ENCODE results near the gene PDE6A. TPM values are rescaled to one million over a fixed set of nuclear protein-coding genes. Genes with fewer than 3 reads are reported as not detected.
A peak's percentile ranks its signal among the peaks of the same experiment; 100 is the strongest.

PDE6A gene
- total and polyA plus RNA-seq, 9 of the 15 experiments (the other 6 are each of a cell fraction or from before 2014, with no cell fraction given) = 0.01 to 0.04 (median 0.01) TPM; not detected in 6

DNA sequence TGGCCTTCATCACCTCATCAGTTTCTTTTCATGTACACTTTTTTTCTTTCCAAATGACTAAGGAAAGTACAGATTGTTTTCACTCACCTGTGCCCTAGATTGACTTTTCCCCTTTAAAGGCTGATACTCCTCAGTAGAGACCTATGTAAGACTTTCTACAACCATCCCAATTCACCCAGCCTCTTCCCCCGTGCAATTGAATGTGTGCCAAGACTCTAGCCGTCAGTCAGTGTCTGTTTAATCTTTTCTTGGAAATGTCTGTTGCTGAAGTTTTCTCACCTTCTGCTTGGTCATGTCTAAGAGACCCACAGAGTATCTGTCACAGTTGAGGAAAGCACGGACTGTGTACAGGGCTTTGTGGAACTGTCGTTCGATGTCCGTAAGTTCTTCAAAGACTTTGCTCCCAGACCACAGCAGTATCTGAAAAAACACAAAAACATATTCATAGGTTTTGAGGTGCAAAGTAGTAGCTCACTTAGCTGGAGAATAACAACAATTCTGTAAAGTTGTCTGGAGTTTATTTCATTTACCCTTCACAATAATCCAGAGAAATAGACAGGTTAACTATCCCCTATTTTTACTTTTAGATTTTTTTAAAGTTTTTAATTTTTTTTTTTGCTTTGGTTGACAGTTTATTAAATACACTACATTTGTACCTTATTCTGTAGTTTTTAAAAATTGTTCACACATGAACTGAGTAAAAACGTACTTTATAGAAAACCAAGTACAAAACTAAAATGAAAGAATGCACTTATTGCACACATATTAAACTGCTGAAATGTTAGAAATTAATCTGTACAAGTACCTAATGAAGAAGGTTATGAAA, 13.6 kb downstream of the PDE6A start (continued):
- TF ChIP-seq, protein P1, sequence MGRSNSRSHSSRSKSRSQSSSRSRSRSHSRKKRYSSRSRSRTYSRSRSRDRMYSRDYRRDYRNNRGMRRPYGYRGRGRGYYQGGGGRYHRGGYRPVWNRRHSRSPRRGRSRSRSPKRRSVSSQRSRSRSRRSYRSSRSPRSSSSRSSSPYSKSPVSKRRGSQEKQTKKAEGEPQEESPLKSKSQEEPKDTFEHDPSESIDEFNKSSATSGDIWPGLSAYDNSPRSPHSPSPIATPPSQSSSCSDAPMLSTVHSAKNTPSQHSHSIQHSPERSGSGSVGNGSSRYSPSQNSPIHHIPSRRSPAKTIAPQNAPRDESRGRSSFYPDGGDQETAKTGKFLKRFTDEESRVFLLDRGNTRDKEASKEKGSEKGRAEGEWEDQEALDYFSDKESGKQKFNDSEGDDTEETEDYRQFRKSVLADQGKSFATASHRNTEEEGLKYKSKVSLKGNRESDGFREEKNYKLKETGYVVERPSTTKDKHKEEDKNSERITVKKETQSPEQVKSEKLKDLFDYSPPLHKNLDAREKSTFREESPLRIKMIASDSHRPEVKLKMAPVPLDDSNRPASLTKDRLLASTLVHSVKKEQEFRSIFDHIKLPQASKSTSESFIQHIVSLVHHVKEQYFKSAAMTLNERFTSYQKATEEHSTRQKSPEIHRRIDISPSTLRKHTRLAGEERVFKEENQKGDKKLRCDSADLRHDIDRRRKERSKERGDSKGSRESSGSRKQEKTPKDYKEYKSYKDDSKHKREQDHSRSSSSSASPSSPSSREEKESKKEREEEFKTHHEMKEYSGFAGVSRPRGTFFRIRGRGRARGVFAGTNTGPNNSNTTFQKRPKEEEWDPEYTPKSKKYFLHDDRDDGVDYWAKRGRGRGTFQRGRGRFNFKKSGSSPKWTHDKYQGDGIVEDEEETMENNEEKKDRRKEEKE (IDR thresholded peaks at IDR 0.05; ENCODE audit: borderline replicate concordance in 1 of 2, control insufficient read depth in 1 of 2, low read depth in 2 of 2, low read length in 1 of 2) = no peak
- TF ChIP-seq U2AF2 (optimal IDR thresholded peaks at IDR 0.05; ENCODE audit: low read depth, low read length) (no peak), ZNF134 (CRISPR knock-in tag; conservative IDR thresholded peaks at IDR 0.05) (no peak), TGIF2 (CRISPR knock-in tag; IDR thresholded peaks at IDR 0.05) (no peak), XRCC4 (IDR thresholded peaks at IDR 0.05; ENCODE audit: extremely low read depth, insufficient read depth, insufficient read length) (no peak), ZNF12 (CRISPR knock-in tag; IDR thresholded peaks at IDR 0.05) (no peak), PRMT5 (CRISPR knock-in tag; IDR thresholded peaks at IDR 0.05) (no peak), GABPA (tag; conservative IDR thresholded peaks at IDR 0.05; ENCODE audit: low read depth) (no peak), CHD4 (IDR thresholded peaks at IDR 0.05; ENCODE audit: insufficient read depth, insufficient replicate concordance, low read depth, low read length, poor library complexity, severe bottlenecking) (peak; percentile 76), SNIP1 (IDR thresholded peaks at IDR 0.05; ENCODE audit: low read depth) (no peak), ETS2 (tag; IDR thresholded peaks at IDR 0.05; ENCODE audit: borderline replicate concordance, poor library complexity, severe bottlenecking) (no peak), CBX8 (IDR thresholded peaks at IDR 0.05; ENCODE audit: borderline replicate concordance, extremely low read depth, low read depth, low read length, poor library complexity, severe bottlenecking) (no peak), POLR2A (conservative IDR thresholded peaks at IDR 0.05) (peak; percentile 65)
- TF ChIP-seq, protein P2, sequence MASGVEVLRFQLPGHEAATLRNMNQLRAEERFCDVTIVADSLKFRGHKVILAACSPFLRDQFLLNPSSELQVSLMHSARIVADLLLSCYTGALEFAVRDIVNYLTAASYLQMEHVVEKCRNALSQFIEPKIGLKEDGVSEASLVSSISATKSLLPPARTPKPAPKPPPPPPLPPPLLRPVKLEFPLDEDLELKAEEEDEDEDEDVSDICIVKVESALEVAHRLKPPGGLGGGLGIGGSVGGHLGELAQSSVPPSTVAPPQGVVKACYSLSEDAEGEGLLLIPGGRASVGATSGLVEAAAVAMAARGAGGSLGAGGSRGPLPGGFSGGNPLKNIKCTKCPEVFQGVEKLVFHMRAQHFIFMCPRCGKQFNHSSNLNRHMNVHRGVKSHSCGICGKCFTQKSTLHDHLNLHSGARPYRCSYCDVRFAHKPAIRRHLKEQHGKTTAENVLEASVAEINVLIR (CRISPR knock-in tag; IDR thresholded peaks at IDR 0.05) = no peak
- TF ChIP-seq, protein P3, sequence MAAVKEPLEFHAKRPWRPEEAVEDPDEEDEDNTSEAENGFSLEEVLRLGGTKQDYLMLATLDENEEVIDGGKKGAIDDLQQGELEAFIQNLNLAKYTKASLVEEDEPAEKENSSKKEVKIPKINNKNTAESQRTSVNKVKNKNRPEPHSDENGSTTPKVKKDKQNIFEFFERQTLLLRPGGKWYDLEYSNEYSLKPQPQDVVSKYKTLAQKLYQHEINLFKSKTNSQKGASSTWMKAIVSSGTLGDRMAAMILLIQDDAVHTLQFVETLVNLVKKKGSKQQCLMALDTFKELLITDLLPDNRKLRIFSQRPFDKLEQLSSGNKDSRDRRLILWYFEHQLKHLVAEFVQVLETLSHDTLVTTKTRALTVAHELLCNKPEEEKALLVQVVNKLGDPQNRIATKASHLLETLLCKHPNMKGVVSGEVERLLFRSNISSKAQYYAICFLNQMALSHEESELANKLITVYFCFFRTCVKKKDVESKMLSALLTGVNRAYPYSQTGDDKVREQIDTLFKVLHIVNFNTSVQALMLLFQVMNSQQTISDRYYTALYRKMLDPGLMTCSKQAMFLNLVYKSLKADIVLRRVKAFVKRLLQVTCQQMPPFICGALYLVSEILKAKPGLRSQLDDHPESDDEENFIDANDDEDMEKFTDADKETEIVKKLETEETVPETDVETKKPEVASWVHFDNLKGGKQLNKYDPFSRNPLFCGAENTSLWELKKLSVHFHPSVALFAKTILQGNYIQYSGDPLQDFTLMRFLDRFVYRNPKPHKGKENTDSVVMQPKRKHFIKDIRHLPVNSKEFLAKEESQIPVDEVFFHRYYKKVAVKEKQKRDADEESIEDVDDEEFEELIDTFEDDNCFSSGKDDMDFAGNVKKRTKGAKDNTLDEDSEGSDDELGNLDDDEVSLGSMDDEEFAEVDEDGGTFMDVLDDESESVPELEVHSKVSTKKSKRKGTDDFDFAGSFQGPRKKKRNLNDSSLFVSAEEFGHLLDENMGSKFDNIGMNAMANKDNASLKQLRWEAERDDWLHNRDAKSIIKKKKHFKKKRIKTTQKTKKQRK (IDR thresholded peaks at IDR 0.05; ENCODE audit: borderline replicate concordance, low read depth, low read length) = no peak
